HG02938 (cell line): ENCODE data around the gene CADPS2.

Experiments
- ATAC-seq: cut with Tn5 transposase; IDR thresholded peaks from one replicate; pipeline ENCODE4 v1.9.1; 2021; ENCODE audit warnings: mild to moderate bottlenecking, moderate library complexity; ENCODE audit not compliant: unreplicated experiment

The CADPS2 gene

DNA sequence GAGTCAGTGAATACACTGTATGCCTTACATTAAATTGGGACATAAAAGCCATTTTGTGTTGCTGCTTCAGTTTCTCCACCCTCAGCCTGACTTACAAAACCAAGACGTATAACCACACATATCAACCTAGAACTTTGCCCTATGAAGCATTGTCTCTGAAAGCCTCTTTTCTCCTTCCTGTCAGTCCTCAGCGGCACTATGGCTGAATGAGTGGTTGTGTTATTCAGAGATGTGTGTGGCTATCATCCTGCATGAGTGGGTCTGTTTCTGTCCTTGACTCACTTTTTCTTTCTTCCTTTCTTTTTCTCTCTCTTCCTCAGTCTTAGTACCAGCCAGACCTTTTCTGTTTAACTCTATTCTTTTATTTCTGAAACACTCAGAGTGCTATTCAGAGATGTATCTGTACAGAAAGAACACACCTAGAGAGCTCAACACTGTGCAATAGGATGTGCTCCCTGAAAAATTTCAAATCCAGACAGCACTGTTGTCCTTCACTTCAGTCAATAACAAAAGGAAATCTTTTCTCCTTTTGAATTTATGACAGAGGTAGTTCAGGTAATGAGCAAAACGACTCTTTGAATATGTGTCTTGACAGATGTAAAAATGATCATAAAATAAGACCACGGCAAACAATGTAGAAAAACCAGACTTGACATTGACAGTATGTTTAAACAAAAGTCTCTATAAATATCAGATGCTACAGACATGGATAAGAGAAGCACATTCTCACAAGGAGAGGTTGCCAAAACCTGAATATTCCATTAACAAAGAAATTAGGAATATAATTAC is 418.4 kb downstream of the CADPS2 start:
- no peak for ATAC-seq

DNA sequence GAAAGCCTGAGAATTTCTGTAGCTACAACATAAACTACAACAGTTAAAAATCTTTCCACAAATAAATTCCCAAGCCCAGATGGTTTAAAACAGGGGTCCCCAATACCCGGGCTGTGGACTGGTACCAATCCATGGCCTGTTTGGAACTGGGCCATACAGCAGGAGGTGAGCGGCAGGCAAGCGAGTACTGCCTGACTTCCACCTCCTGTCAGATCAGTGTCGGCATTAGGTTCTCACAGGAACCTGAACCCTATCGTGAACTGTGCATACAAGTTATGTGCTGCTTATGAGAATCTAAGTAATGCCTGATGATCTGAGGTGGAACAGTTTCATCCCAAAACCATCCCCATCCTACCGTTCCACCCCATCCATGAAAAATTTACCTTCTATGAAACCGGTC is 421.0 kb downstream of the CADPS2 start:
- no peak for ATAC-seq

DNA sequence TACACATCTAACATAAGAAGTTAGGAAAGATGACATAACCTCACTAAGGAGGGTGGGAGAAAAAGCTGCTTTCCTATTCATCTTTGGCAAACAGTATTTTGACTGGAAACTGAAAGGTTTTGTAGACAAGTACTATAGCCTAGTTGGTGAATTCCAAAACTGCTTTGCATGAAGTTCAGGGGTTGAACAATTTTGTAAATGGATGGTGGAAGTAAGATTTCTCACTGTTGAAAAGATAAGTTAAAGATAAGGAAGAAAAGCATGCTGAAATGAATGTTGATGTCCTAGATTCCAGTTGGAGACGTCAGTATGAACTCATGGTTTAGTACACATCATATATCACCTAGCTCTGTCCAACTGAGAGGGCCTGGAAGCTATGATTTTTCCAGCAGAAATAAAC is 422.6 kb downstream of the CADPS2 start:
- ATAC-seq: no peak

DNA sequence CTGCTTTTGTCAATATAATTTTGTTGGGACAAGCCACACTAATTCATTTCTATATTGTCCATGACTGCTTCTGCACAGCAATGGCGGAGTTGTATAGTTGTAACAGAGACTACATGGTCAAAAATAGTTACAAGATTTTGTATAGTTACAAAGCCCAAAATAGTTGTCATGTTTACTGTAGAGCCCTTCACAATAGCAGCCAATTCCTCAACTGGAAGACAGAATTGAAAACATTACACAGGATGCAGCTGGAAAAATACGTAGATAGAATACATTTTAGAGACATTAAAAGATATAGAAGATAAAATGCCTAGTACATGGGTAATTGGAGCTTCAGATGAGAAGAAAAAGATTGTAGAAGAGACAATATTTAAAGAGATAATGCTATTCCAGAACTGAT is 425.3 kb downstream of the CADPS2 start:
- ATAC-seq: no peak

DNA sequence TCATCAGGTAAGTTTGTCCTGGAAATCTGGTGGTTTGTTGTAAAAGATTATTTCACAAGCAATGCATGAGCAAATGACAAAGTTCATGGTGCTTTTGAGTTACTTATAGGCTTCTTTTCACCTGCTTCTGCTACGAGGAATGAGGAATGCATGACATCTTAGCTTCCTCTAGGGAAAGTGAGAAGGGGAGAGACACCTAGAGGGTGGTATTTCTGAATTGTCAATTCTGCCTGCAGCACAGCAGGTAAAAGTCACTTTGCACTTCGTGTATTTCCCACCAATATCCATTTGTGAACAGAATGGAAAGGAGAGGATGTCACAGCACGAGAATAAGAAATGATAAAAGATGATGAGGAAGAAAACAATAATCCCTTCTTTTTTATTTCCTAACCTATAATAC is 428.3 kb downstream of the CADPS2 start:
- no peak for ATAC-seq

DNA sequence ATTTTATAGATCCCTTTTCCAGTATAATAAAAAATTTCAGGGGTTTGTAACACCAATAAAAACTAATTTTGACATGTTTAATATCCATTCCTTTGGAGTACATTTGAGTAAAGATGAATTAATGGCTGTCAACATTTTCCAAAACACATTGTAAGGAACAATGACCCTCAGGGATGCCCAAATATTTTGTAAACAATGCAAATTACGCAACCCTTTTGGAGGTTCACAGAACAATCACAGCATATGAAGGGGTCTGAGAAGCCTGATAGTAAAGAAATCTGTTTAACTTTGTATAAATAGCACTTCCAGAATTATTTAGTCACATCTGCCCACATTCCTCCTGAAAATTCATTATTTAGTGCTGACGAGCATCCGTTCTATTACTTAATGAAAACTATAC is 428.9 kb downstream of the CADPS2 start:
- ATAC-seq: no peak

DNA sequence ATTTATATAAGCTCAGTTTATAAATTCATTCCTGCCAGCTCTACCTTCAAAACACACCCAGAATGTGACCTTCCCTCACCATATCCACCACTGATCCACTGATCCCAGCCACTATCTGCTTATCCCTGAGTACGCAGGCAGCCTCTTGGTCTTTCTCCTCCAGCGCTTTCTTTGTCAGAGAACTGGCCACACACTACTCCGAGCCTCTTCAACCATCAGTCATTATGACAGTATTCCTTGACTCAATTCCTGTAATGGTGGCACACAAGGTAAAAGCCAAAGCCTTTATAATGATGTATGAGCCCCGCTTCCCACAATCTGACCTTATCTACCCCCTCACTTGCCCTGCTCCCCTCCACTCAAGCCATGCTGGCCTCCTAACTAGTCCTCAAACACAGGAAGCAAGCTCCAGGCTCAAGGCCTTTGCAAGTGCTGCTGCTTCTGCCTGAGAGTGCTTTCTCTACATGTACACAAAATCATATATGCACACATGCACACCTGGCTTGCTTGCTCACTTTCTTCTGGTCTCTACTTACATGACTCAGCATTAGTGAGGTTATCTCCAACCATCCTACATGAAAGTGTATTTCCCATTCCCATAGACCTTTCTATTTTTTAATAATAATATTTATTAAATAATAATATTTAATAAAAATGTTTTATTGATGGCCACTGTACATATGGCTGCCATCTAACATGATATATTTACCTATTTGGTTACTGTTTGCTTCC is 431.3 kb downstream of the CADPS2 start:
- no peak for ATAC-seq

DNA sequence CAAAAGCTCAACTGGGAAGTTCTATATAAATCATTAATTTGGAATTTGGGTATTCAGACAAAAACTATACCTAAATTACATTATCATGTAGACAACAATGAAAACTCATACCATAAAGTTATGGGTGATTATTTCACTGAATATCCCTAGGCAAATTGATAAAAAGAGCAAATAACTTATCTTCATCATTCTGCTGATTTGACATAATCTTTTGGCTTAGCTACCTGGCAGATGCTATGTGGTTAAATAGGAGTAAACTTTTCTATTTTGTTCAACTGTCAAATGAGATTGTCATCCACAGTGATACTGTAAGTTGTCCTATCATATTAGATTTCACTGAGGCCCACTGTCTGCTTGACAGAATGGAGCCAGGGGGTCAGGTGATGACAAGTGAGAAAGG is 432.8 kb downstream of the CADPS2 start:
- no peak for ATAC-seq

DNA sequence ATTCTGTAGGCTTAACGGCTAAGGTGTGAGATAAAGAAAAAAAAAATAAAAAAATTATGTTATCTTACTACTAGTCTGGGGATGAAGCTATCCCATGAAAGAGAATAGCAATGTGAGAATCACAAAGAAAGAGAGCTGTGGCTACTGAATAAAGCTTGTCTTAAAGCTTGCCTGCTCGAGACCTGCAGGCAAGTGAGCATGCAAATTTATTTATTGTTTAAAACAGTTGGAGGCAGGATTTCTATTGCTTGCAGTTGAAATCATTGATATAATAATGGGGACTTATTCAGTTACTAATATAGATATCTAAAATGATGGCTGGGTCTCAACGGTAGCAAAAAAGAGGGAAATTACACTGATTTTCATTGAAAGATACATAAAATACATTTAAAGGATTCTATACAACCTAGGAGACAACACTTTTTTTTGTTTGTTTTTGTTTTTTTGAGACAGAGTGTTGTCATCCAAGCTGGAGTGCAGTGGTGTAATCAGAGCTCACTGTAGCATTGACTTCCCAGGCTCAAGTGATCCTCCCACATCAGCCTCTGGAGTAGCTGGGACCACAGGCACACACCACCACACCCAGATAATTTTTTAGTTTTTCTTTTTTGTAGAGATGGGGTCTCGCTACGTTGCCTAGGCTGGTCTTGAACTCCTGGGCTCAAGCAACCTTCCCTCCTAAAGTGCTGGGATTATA is 437.2 kb downstream of the CADPS2 start:
- no peak for ATAC-seq

DNA sequence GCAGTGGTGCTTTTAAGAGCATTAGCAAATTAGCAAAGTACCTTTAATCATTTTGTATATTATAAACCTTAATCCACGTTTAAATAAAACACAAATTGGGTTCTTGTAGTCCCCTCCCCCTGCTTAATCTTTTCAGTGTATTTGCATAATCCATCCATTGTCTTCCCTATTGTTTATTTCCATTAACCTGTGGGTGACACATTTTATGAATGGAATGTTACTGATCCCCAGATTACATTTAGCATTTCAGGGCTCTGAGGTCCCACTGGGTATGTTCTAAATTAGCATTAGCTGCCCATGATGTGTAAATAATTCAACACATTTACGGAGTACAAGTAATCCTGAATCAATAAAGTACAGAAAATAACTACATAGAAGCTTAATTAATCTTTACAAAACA is 443.3 kb downstream of the CADPS2 start:
- ATAC-seq: no peak

DNA sequence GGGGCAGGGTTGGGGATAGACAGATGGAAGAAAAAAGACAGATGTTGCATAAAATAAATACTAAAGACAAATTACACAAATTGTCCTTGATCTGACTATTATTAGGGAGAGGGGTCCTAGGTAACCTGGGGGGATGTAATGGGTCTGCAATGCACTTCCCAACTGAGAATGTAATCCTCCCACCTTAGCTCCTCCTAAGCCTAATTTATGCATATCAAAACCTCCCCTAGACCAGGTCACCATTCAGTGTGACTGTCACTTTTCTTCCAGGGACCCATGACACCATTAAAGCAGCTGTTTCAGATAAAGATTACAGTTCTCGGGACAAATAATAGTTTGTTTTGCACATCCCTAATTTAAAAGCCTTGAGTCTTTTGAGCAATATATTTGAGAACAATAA is 447.8 kb downstream of the CADPS2 start:
- no peak for ATAC-seq

DNA sequence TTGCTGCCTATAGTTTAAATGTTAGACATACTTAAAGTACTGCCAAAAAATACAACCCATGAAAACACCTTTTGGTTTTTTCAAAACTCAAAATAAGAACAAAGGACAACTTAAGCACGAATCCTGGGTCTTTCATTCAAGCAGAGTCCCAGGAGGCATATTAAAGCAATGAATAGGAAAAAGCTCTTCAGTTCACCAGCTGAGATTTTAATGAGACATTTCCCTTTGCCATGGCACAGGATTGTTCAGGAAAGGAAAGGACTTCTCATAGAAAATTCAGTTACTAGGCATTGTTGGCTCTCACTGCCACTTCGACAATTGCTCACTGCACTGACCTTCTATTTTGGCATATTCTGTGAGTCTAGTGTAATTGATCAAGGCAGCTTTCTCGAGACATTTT is 448.3 kb downstream of the CADPS2 start:
- ATAC-seq: no peak

DNA sequence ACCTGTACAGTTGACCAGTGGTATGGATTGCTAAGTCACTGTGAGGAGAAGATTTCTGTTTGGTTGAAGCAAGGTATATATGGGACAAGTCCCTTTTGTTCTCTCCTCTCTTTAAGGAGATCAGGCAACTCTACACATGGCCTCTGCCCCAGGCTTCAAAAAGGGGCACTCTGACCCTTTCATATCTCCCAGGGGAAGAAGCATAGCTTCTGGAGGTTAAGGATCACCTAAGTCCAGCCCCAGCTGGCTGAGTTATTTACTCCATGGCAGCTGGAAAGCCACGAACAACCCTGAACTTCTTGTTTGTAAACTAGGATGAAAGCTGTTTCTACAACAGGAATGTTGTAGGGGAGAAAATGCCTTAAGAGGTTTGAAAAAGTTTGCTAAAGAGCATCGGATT is 452.5 kb downstream of the CADPS2 start:
- no peak for ATAC-seq

DNA sequence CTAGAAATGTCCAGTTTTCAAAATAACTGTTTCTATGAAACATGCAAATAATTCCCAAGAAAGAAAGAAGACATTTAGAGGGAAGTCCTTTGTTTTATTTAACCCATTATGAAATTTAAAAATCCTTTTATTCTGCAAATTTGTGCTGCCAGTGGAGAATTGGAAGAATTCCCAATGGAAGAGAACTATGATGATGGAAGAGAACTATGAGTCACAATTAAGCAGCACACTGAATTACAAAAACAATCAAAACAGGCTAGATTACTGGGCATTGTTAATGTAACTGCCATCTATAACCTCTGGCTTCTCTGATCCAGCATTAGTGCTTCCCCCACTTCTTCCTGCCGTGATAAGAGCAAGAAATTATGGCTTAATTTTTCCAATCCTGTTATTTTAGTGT is 455.6 kb downstream of the CADPS2 start:
- no peak for ATAC-seq

DNA sequence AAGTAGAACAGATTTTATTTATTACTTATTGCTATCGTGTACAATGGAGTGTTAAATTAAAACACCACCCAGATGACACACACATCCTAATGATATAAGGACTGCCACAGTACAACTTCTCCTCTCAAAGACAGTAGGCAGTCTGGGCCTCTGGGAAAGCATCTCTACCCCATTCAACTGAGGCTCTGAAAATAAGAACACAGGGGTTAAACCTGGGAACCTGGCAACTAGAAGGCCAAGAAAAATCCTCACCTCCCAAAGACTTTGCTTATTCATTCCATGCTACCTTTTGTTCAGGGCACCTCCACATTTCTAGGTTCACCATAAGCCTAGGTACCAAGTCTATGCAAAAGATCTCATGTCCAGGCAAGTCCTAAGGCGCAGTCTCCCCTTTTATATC is 456.3 kb downstream of the CADPS2 start:
- no peak for ATAC-seq

DNA sequence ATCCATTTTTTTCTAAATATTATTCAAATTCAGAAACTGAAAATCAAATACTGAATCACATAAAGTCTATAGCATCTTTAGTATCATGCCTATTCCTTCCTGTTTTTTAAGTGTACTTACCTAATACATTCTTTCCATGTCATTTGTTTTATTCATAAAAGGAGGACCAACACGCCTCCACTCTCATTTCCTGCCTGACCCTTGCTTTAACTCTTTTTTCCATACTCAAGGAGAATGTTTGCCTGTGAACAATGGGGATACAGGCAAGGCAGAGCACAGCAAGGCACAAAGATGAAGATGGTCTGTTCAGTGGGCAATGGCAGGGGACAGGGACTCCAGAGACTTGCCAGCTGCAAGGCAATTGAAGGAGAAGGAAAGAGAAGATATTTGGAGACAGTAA is 460.5 kb downstream of the CADPS2 start:
- no peak for ATAC-seq

DNA sequence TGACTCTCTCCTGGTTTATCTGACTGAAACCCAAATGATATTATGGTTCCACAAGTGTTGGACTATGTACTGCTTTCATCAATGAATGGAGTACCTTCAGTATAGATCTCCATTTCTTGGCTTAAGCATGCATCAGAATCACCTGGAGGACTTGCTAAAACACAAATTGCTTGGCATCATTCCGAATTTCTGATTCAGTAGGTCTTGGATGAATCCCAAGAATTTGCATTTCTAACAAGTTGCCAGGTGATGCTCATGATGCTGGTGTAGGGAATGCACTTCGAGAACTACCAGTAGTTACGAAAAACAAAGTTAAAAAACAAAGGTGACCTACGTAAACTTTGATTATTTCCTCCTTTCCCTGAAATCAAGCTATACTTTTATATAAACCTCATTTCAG is 462.7 kb downstream of the CADPS2 start:
- ATAC-seq: no peak

DNA sequence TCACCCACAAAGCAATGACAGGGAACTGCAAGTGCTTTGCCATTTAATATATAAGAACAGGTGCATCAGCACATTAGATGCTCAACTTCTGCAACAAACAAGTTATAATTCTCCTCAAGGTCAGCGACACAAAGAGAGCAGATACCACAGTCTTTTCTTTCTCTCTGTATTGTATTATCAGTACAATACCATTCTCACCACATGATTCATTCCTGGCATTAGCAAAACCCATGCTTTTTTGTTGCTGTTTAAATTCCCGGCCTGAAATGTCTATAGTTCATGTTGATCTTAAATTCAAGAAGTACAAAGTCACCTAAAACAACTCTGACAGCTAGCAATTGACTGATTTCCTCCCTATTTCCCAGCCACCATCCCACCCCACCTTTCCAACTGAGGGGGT is 469.9 kb downstream of the CADPS2 start:
- ATAC-seq: no peak

DNA sequence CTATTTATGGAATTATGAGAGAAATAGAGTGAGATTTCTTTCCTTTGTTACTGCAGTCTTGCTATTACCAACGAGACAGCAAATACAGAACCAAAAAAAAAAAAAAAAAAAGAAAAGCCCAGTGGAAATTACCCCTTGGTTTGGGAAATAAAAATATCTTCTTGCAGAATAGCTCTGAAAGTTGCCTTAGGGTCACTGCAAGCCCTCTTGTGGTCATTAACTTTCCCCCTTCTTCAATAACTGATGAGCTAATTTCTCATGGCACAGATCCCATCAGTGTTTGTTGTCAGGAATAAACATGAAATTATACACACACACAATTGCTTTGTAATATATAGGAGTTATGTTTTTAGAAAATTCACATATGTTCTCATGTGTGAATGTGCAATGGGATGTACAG is 470.8 kb downstream of the CADPS2 start:
- ATAC-seq: no peak

DNA sequence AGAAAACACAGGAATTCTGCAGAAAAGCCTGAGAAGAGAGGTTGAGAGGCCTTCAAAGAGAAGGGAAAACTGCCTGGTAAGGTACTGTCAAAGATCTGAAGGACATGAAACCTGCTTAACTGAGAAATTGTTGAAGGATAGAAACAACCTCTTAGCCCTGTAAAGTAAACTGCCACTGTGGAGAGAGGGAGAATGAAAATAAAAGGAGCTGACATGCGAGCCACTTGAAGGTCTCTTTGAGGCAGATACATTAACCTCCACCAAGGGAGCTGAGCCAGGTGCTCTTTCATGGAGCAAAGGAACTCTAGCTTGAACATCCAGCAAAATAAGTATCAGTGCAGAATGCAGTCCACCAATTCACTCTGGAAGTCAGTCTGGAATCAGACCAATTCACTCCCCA is 472.9 kb downstream of the CADPS2 start:
- no peak for ATAC-seq

DNA sequence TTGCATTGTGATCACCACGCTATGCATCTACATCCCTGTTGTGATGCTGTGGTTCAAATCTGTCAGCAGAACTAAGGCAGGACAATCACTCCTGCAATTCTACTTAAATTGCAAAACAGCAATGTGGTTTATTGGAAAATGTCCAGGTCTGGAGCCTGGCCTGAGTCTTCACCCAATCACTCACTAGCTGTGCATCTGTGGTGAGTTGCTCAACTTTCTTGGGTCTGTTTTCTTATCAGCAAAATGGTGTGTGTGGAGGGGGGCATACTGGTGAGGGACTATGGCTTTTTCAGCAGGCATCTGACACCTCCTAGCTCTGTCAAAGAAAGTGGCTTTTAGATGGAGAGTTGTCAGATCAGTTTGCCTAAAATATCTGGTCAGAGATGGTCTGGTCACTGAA is 473.4 kb downstream of the CADPS2 start:
- no peak for ATAC-seq

DNA sequence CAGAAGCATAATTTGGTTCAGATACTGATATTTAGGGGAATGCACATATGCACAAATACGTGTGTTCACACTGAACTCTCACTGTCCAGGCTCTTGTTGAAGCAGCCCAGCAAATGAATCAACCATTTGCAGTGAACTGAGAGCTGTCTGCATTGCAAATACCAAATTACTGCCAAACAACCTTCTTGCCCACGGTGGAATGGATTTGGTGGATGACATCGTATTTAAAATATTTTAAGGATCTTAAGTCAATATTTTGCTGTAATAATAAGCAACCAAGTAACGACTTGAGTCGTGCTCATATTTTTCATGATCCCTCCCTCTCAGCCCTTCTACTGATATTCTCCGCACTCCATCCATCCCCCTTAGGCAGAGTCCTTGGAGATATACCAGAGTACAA is 473.8 kb downstream of the CADPS2 start:
- ATAC-seq: no peak
